Nephron progenitor cell (in vitro differentiated cells): Measurements from ENCODE around the gene MPP4.

Source experiments
- DNase-seq: peaks from one replicate; pipeline ENCODE4 v3.0.0; 2021
- H3K27ac Mint-ChIP-seq: 2 replicates; pipeline ENCODE4 v1.8.0; 2021; ENCODE audit warnings: mild to moderate bottlenecking, moderate library complexity, mixed read lengths
- H3K27me3 Mint-ChIP-seq: 2 replicates; pipeline ENCODE4 v1.8.0; 2021; ENCODE audit warnings: mild to moderate bottlenecking, low read depth, mixed read lengths; ENCODE audit not compliant: poor library complexity
- H3K36me3 Mint-ChIP-seq: 2 replicates; pipeline ENCODE4 v1.8.0; 2021; ENCODE audit warnings: low read depth, mixed read lengths
- H3K4me1 Mint-ChIP-seq: 2 replicates; pipeline ENCODE4 v1.8.0; 2021; ENCODE audit warnings: mixed read lengths
- H3K4me3 Mint-ChIP-seq: 2 replicates; pipeline ENCODE4 v1.8.0; 2021; ENCODE audit warnings: mild to moderate bottlenecking, moderate library complexity, mixed read lengths
- H3K9me3 Mint-ChIP-seq: 2 replicates; pipeline ENCODE4 v1.8.0; 2021; ENCODE audit warnings: mild to moderate bottlenecking, moderate library complexity, mixed read lengths
- CTCF ChIP-seq: fragments of 200-600 bp; sonication (generic); IDR thresholded peaks from 2 replicates; pipeline ENCODE4 v1.5.0; 2021; ENCODE audit warnings: antibody characterized with exemption

MPP4 gene

GRCh38 chr2:201730651-201731285, 32.3 kb upstream of the MPP4 start:
- no peak overlapping the region for H3K27ac Mint-ChIP-seq
- DNase-seq = no peak
- no peak for TF ChIP-seq CTCF
- no peak overlapping the region for H3K4me3 Mint-ChIP-seq
- peaks cover 8% of the 10 kb centered on the region for H3K9me3 Mint-ChIP-seq
- H3K4me1 Mint-ChIP-seq = no peaks in the 10 kb centered on the region
- H3K27me3 Mint-ChIP-seq = no peaks in the 10 kb centered on the region
- H3K36me3 Mint-ChIP-seq = peaks cover 56% of the 10 kb centered on the region

DNA sequence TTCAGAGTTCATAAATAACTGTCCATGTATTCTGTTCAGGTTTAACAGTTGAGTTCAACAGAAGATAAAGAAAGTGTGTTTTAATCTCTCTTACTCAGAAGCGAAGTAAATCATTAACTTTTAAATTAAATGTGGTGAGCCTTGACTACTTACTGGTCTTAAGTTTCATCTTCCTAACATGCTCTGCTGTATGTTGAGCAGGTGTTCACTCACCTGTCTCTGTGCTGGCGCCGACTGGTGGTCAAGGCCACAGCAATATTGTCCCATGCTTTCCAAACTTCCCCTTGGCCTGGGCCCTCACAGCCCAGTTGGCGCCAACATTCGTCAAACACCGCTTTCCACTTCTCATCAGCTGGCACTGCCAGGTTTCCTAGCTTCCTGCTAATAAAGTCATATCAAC, 17.0 kb upstream of the MPP4 start:
- Mint-ChIP-seq H3K4me1 (no peaks in the 10 kb centered on the region), H3K9me3 (peaks cover 10% of the 10 kb centered on the region), H3K4me3 (no peak overlapping the region), H3K27me3 (no peaks in the 10 kb centered on the region), H3K27ac (no peak overlapping the region), H3K36me3 (peaks cover 70% of the 10 kb centered on the region)
- TF ChIP-seq CTCF = no peak
- no peak for DNase-seq

DNA sequence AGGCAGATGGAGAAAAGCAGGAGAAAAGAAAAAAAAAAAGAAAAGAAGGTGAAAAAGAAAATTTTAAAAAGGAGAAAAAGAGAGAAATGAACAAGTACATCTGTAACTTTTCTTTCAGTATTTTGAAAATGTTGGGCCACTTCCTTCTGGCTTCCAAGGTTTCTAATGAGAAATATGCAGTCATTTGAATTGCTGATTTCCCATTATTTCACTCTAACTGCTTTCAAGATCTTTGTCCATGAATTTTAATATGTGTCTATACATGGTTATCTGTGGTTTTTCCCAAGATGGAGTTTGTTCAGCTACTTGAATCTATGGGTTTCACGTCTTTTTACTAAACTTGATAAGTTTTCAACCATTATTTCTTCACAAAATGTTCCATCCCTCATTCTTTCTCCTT, 14.3 kb upstream of the MPP4 start:
- DNase-seq = no peak
- TF ChIP-seq CTCF = no peak
- Mint-ChIP-seq H3K27ac (peak overlapping the region; percentile 31), H3K9me3 (no peaks in the 10 kb centered on the region), H3K4me3 (no peak overlapping the region), H3K27me3 (no peaks in the 10 kb centered on the region), H3K4me1 (peaks cover 4% of the 10 kb centered on the region), H3K36me3 (peaks cover 55% of the 10 kb centered on the region)

DNA sequence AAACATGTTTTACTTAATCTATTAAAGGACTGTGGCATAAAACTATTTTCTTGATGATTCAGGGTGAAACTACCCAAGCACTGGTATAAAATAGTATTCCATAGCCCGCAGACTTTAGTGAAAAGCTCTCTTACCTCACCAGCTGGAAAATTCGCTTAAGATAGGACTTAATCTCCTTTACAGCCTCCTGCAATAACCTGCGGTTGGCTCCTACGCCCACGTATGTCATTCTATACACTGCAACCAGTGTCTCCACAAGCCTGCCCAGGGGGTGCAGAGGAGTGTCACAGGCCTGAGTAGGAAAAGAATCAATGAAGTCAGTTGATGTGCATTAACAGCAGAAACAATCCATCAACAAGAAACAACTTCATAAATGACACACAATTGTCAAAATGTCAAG, 11.3 kb upstream of the MPP4 start:
- no peaks in the 10 kb centered on the region for H3K27me3 Mint-ChIP-seq
- no peaks in the 10 kb centered on the region for H3K9me3 Mint-ChIP-seq
- H3K4me1 Mint-ChIP-seq = peaks cover 4% of the 10 kb centered on the region
- H3K4me3 Mint-ChIP-seq = no peak overlapping the region
- peaks cover 59% of the 10 kb centered on the region for H3K36me3 Mint-ChIP-seq
- H3K27ac Mint-ChIP-seq = peak overlapping the region; percentile 66
- TF ChIP-seq CTCF = no peak
- DNase-seq = no peak

DNA sequence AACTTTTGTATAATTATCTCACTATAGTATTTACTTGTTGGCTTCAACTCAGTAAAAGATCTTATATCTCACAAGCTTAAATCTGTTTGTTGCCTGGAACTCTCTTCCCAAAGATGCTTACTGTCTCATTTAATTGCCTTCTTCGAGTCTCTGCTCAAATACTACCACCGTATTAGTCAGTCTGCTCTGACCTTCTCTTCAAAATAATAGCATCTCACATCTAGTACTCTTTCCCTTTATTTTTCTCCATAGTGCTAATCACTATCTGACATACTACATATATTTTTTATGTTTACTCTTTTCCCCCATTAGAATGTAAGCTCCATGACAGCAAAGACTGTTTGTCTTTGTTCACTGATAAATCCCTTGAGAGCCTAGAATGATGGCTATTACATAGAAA, 10.6 kb upstream of the MPP4 start:
- TF ChIP-seq CTCF = no peak

GRCh38 chr2:201707753-201708152, 9.3 kb upstream of the MPP4 start:
- peaks cover 63% of the 10 kb centered on the region for H3K36me3 Mint-ChIP-seq
- H3K27me3 Mint-ChIP-seq = no peaks in the 10 kb centered on the region
- TF ChIP-seq CTCF = no peak
- peaks cover 4% of the 10 kb centered on the region for H3K4me1 Mint-ChIP-seq
- no peak overlapping the region for H3K27ac Mint-ChIP-seq
- DNase-seq = no peak
- H3K9me3 Mint-ChIP-seq = no peaks in the 10 kb centered on the region
- no peak overlapping the region for H3K4me3 Mint-ChIP-seq

More for the DNA sequence above, 10.6 kb upstream of the MPP4 start:
- no peaks in the 10 kb centered on the region for H3K27me3 Mint-ChIP-seq
- peaks cover 4% of the 10 kb centered on the region for H3K4me1 Mint-ChIP-seq
- H3K4me3 Mint-ChIP-seq = no peak overlapping the region
- DNase-seq = no peak
- peaks cover 59% of the 10 kb centered on the region for H3K36me3 Mint-ChIP-seq
- H3K27ac Mint-ChIP-seq = peak overlapping the region; percentile 9
- no peaks in the 10 kb centered on the region for H3K9me3 Mint-ChIP-seq
